ENCODE data around the gene PSRC1. TPM values are rescaled to one million over a fixed set of nuclear protein-coding genes. Genes with fewer than 3 reads are reported as not detected.

Gene PSRC1
- total and polyA plus RNA-seq, 2 donors (not counting 3 experiments of a cell fraction or from before 2014, with no cell fraction given), result 25.0 to 29.3 TPM

GRCh38 chr1:109268431-109269211, 14.3 kb downstream of the PSRC1 start:
- Histone ChIP-seq H3K4me3 (replicated peaks in 1 of 3; ENCODE audit: insufficient read depth in 1 of 3, low read depth in 1 of 3, low read length in 3 of 3) (no peak overlapping the region), H4K20me1 (replicated peaks; ENCODE audit: control insufficient read depth, extremely low read depth, insufficient read depth, low read length) (no peaks in the 10 kb centered on the region), H3K9me1 (replicated peaks; ENCODE audit: control insufficient read depth, extremely low read depth, insufficient read depth, low read length) (no peaks in the 10 kb centered on the region), H3K27me3 (ENCODE audit: control insufficient read depth in 2 of 2, insufficient read depth in 2 of 2, low read length in 2 of 2) (no peaks in the 10 kb centered on the region), H2AFZ (ENCODE audit: low read depth, low read length) (no peak overlapping the region), H3K9ac (replicated peaks; ENCODE audit: extremely low read depth, insufficient read depth, low read length) (no peak overlapping the region), H3K4me2 (ENCODE audit: insufficient read depth, low read length) (no peak overlapping the region), H3K27ac (ENCODE audit: insufficient read depth, low read depth, low read length) (no peak overlapping the region), H3K79me2 (ENCODE audit: control insufficient read depth, insufficient read depth, low read length) (no peaks in the 10 kb centered on the region), H3K36me3 (ENCODE audit: control insufficient read depth in 2 of 2, extremely low read depth in 1 of 2, insufficient read depth in 2 of 2, low read length in 2 of 2) (no peaks in the 10 kb centered on the region), H3K9me3 (replicated peaks; ENCODE audit: control insufficient read depth, insufficient read depth, low read length) (no peaks in the 10 kb centered on the region), H3K4me1 (ENCODE audit: control insufficient read depth, extremely low read depth, insufficient read depth, low read length) (no peaks in the 10 kb centered on the region)
- no TSS peak for BruUV-seq (replicated peaks)
- dilution Hi-C loops (cut with MboI; ENCODE audit: extremely low pct_ligation_motif_present, low sequenced_read_pairs), result no loop called here
- FAIRE-seq (no peak), DNase-seq (ENCODE audit: low read depth, low spot score) (no peak)
- ChIA-PET POLR2A (no interaction called here), CTCF (interaction anchor here (0.8 to 0.9 kb wide), 2 partner anchors 9 to 264 kb away, joined by 3 to 4 read pairs; no protein-coding TSS in a partner anchor)
- no peak for TF ChIP-seq GATA2 (IDR thresholded peaks at IDR 0.05; ENCODE audit: insufficient read depth, insufficient read length, low read depth, low read length)
- no peak for TF ChIP-seq MYC (IDR thresholded peaks at IDR 0.05; ENCODE audit: low read depth, low read length)
- no peak for TF ChIP-seq CTCF (IDR thresholded peaks at IDR 0.05; ENCODE audit: extremely low read depth in 1 of 2, insufficient read depth in 1 of 2, low read depth in 1 of 2, low read length in 2 of 2)
- TF ChIP-seq POLR2A (IDR thresholded peaks at IDR 0.05; ENCODE audit: low read depth, low read length), result no peak
- no peak for TF ChIP-seq MAX (IDR thresholded peaks at IDR 0.05; ENCODE audit: insufficient read depth, insufficient read length)
- TF ChIP-seq FOS (IDR thresholded peaks at IDR 0.05; ENCODE audit: borderline replicate concordance, insufficient read depth, low read length), result no peak
- TF ChIP-seq EZH2 (IDR thresholded peaks at IDR 0.05; ENCODE audit: borderline replicate concordance, low read depth, low read length, severe bottlenecking), result no peak
- TF ChIP-seq JUN (IDR thresholded peaks at IDR 0.05; ENCODE audit: borderline replicate concordance, insufficient read depth, insufficient read length, low read depth), result no peak
- TF ChIP-seq POLR2AphosphoS5 (IDR thresholded peaks at IDR 0.05; ENCODE audit: insufficient read depth, low read depth, low read length), result no peak
- intact Hi-C loops (cut with micrococcal nuclease), result no loop called here

All from endothelial cell of umbilical vein (primary cell).